ENCODE data around the gene GPR68. TPM values are rescaled to one million over a fixed set of nuclear protein-coding genes. Genes with fewer than 3 reads are reported as not detected.

GPR68 gene
- total and polyA plus RNA-seq, 2 experiments from 2014 or later = 0.20 to 0.42 TPM

- no peaks in the 10 kb centered on the region for H3K36me3 ChIP-seq (replicated peaks; ENCODE audit: insufficient read depth, low read depth)
Observed at GRCh38 chr14:91221270-91221669, 23.2 kb downstream of the GPR68 start.

GRCh38 chr14:91220581-91221000 lies 23.9 kb downstream of the GPR68 start:
- Histone ChIP-seq H3K36me3 (replicated peaks; ENCODE audit: insufficient read depth, low read depth) (no peaks in the 10 kb centered on the region), H3K27ac (no peak overlapping the region), H3K4me2 (no peak overlapping the region), H3K79me2 (no peaks in the 10 kb centered on the region), H4K20me1 (ENCODE audit: insufficient read depth, poor library complexity, severe bottlenecking) (no peaks in the 10 kb centered on the region), H2AFZ (no peak overlapping the region), H3K4me3 (no peak overlapping the region), H3K9me3 (ENCODE audit: low read depth) (no peaks in the 10 kb centered on the region), H3K27me3 (no peaks in the 10 kb centered on the region), H3K4me1 (ENCODE audit: insufficient read depth) (no peaks in the 10 kb centered on the region), H3K9me2 (replicated peaks; ENCODE audit: insufficient read depth) (no peaks in the 10 kb centered on the region)
- WGBS (ENCODE audit: low lambda C conversion rate, missing lambda C conversion rate) = 94% methylated on average over 9 of the region's 9 CpGs
- no peak for DNase-seq (ENCODE audit: low spot score)
- TF ChIP-seq EZH2 (IDR thresholded peaks at IDR 0.05; ENCODE audit: borderline replicate concordance) (no peak), CTCF (IDR thresholded peaks at IDR 0.05; ENCODE audit: poor library complexity) (no peak), EZH2phosphoT487 (IDR thresholded peaks at IDR 0.05; ENCODE audit: low read depth, severe bottlenecking, unreplicated experiment) (no peak)

More at GRCh38 chr14:91221270-91221669, 23.2 kb downstream of the GPR68 start:
- TF ChIP-seq EZH2phosphoT487 (IDR thresholded peaks at IDR 0.05; ENCODE audit: low read depth, severe bottlenecking, unreplicated experiment) (no peak), EZH2 (IDR thresholded peaks at IDR 0.05; ENCODE audit: borderline replicate concordance) (no peak), CTCF (IDR thresholded peaks at IDR 0.05; ENCODE audit: poor library complexity) (no peak)
- Histone ChIP-seq H3K79me2 (no peaks in the 10 kb centered on the region), H3K4me3 (no peak overlapping the region), H3K9me2 (replicated peaks; ENCODE audit: insufficient read depth) (no peaks in the 10 kb centered on the region), H3K27ac (no peak overlapping the region), H4K20me1 (ENCODE audit: insufficient read depth, poor library complexity, severe bottlenecking) (no peaks in the 10 kb centered on the region), H3K4me1 (ENCODE audit: insufficient read depth) (no peaks in the 10 kb centered on the region), H3K9me3 (ENCODE audit: low read depth) (no peaks in the 10 kb centered on the region), H2AFZ (no peak overlapping the region), H3K27me3 (no peaks in the 10 kb centered on the region), H3K4me2 (no peak overlapping the region)
- DNase-seq (ENCODE audit: low spot score) = no peak
- WGBS (ENCODE audit: low lambda C conversion rate, missing lambda C conversion rate) = 100% methylated on average over 1 of the region's 1 CpG

GRCh38 chr14:91219517-91220389 lies 24.8 kb downstream of the GPR68 start:
- no peak overlapping the region for H3K4me3 ChIP-seq
- WGBS (ENCODE audit: low lambda C conversion rate, missing lambda C conversion rate) = 72% methylated on average over 13 of the region's 13 CpGs
- H3K36me3 ChIP-seq (replicated peaks; ENCODE audit: insufficient read depth, low read depth) = no peaks in the 10 kb centered on the region
- no peak overlapping the region for H2AFZ ChIP-seq
- H4K20me1 ChIP-seq (ENCODE audit: insufficient read depth, poor library complexity, severe bottlenecking) = no peaks in the 10 kb centered on the region
- no peak overlapping the region for H3K27ac ChIP-seq
- no peaks in the 10 kb centered on the region for H3K79me2 ChIP-seq
- H3K9me3 ChIP-seq (ENCODE audit: low read depth) = no peaks in the 10 kb centered on the region
- H3K4me2 ChIP-seq = no peak overlapping the region
- no peaks in the 10 kb centered on the region for H3K4me1 ChIP-seq (ENCODE audit: insufficient read depth)
- DNase-seq (ENCODE audit: low spot score) = no peak
- TF ChIP-seq EZH2 (IDR thresholded peaks at IDR 0.05; ENCODE audit: borderline replicate concordance) = no peak
- no peak for TF ChIP-seq CTCF (IDR thresholded peaks at IDR 0.05; ENCODE audit: poor library complexity)
- no peak for TF ChIP-seq EZH2phosphoT487 (IDR thresholded peaks at IDR 0.05; ENCODE audit: low read depth, severe bottlenecking, unreplicated experiment)
- H3K27me3 ChIP-seq = no peaks in the 10 kb centered on the region
- H3K9me2 ChIP-seq (replicated peaks; ENCODE audit: insufficient read depth) = no peaks in the 10 kb centered on the region
